NCI-H446 (cell line): ENCODE measurements around the gene POTEC.
"Not testable (repeated sequence)": the region's sequence is repeated elsewhere in the genome, so short reads cannot be mapped to it uniquely, and the experiment has no call there.

ENCODE experiments used
- DNase-seq, 2 experiments: peaks; one replicate each; lab custom pipeline; 2025; lab: John Stamatoyannopoulos, UW

Gene POTEC

DNA sequence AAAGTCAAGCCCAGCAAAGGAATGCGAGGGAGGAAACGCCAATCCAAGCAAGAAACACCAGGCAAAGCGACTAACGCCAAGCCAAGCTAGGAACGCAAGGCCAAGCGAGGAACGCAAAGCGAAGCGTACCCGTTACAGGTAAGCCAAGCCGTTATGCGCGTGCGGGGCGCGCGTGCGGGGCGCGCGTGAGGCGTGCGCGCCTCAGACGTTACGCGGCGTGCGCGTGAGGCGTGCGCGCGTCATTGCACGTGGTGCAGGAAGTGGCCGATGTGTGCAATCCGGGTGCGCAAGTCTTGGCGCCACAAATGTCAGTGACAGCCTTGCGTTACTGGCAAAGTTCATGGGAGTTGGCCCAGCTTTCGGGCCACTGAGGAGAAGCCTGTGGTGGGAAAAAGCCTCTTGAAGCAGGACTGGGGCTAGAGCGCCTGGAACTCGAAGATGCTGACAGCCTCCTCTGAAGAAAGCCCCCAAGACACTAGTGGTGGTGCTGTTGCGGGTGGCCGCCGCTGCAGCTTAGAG, at the start of gene POTEC:
TSS of gene POTEC (minus strand) at position 155 of the 519 bp plus-strand sequence. CDS start 454 bp downstream, outside the sequence.
- DNase-seq, result not testable (repeated sequence)

DNA sequence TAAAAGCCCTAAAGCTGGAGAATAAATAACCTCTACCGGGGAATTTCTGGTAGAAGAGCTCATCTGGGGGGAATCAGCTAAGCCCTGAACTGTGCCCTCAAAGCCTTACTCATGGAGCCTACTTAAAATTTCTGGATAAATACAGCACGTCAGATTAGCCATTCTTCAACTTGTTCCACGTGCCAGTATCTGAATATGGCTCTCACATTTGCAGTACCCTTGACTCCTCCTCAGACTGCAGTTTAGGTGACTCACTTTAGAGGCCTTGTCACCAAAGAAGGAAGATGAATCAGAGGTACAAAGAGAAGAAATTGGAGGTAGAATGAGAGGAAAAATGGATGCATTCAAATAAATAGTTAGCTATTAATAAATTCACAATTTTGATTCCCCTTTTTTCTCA, 34.6 kb upstream of the POTEC start:
- no peak for DNase-seq

DNA sequence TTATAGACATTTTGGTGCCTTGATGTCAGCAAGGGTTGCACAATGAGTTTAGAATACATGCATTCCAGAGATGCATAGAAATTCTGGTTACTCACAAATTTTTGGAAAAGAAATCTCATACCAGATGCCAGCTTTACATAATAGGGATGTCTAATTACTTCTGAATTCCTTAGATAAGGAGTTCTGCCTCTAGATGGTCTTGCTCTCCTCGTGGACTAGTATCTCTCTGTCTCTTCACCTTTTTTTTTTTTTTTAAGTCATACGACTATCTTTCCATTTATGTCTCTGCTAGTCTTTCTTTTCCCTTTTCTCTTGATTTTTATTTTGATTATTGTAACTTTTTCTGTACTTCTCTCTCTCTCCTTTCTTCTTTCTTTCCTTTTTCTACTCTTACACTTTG, 16.1 kb upstream of the POTEC start:
- DNase-seq, result not testable (repeated sequence)

DNA sequence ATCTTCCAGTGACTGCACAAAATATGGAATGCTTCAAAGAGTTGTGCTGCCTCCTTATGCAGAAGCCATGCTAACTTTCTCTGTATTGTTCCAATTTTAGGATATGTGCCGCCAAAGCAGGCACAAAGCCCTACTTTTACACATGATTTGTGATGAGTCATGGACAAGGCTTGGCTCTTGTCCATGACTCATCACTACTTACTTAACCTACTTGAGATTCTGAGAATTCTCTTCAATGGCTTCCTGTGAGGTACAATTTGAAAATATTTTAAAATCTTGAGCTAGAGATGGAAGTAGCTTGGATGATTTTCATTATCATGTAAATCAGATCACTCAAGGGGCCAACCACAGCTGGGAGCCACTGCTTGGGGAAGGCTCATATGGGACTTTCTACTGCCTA, 11.7 kb downstream of the POTEC start:
- DNase-seq, result not testable (repeated sequence)

DNA sequence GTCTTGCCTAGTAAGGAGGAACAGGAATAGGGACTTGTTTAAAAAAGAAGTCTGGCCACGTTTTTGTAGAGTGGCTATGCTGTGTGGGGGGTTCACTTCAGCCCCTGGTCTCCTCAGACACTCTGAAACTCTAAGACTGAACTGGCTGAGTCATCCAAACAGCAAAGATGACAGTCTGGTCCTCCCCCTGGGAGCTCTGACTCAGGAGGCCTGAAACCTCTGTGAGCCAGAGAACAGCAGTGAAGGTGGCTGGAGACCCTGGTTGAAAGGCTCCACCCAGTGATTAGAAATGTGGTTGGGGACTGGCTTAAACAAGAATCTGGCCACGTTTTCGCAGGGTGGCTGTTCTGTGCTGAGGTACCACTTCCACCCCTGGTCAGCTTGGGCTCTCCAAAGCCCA, 32.7 kb downstream of the POTEC start:
- not testable (repeated sequence) for DNase-seq

DNA sequence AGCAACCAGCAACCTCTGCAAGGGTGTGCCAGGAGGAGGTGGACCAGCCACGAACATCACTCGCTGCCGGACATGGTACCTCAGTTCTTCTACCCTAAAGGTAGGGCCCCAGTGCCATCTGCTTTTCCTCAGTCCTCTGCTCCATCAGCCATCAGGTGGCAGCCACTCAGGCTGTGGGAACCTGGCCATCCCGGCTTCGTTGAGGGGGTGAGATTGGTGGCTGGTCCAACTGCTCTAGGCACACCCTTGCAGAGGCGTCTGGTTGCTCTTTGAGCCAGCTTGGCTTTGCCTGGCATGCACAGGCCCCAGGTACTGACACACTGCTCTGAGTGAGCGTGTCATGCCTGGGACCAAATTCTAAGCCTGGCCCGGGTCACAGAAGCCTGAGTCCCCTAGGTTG, 39.7 kb downstream of the POTEC start:
- DNase-seq, result not testable (repeated sequence)

DNA sequence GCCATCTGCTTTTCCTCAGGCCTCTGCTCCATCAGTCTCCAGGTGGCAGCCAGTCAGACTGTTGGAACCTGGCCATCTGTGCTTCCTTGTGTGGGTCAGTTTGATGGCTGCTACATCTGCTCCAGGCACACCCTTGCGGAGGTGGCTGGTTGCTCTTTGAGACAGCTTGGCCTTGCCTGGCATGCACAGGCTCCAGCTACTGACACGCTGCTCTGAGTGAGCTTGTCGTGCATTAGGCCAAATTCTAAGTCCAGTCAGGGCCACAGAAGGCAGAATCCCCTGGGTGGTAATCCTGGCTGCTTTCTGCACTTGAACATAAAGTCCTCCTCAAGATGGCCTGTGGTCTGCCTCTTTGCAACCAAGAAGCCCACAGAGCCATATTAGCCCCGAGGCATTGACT, 41.5 kb downstream of the POTEC start:
- peak in 1 of 2 experiments; percentile 46 for DNase-seq

DNA sequence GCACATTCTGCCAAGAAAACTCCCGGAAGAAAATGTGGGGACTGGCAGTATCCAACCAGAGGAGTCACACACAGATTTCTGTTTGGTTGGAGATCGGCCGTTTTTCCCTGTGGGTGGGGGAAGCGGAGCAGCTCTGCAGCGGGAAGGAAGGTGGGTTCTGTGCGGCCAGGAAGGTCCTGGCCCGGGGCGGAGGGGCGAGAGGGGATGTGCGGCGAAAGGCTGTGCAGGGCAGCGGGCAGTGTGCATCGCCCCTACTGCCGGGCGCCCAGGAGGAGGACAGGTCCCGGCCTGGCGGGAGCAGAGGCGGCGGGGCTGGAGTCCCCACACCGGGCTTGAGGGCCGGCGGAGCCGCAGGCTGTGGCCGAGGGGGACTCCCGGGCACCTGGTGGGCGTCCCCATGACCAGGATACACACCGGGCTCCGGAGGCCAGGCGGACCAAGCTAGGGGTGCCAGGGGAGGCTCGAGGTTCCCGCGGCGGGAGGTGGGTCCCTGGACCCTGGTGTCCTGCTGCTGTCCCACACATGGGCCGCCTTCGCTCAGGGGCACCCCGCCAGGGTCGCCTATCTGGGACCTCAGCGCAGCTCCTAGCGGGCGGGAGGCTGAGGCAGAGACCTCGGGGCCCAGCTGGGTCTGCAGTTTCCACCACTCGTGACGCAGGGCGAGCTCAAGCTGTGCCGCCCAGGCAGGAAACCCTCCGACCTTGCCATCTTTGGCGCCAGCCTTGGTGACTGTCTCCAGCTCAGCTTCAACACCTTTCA, 54.0 kb downstream of the POTEC start:
- not testable (repeated sequence) for DNase-seq

DNA sequence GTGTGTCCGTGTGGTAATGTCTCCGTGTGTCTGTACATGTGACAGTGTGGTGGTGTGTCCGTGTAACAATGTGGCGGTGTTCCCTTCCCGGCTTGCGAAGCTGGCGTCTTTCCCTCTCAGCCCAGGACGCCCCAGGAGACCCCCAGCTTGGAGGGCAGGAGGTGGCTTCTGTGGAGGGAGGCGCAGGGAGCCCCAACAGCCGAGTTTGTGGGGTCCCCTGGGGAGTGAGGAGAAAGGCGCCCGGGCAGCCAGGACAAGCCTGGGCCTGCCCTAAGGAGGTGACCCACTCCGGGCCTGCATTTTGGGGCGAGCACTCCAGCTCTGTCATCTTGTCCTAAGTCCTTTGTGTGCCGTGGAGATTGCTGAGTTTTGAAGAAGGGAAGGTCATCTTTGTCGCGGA, 54.6 kb downstream of the POTEC start:
- not testable (repeated sequence) for DNase-seq

DNA sequence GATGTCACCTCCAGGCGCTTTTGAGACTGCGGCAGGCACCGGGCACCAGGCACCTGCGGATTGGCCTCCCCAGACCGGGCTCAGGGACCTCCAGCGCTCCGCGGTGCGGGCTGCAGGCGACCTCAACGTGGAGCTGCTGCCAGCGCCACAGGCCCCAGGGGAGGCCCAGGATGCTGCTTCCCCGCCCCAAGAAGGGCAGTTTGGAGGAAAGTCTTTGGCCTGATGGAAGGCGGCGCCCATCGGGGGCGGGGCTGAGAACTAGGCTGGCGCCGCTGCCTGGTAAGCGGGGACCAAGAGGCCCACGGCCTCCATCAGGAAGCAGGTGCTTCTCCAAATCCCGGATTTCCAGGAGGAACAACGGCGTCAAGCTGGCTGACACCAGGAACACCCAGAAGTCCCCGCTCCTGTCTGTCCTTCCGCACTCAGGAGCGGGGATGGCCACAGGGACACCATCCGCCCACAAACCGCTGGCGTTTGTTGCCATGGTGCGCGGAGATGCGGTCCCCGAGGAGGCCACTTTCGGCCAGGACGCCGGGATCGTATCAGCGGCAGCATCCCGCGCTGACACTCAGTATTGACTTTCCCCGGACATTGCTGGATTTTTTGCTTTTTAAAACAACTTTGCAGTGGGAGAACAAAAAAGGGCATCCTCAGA, 56.3 kb downstream of the POTEC start:
- not testable (repeated sequence) for DNase-seq

DNA sequence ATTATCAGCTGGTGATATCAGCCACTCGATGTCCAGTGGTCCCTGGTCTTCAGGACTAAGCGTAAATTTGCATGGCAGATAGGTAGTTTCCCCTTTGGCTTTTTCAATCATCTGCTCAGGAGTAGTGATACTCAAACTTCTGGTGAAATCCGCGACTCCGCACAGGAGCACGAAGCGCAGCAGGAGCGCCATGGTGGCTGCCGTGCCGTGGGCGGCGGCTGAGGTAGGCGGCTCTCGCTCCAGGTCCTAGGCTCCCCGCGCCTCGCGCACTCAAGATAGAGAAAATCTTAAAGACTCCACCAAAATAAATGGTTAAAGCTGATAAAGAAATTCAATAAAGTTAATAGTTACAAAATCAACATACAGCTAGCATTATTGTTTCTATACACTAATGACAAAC, 64.3 kb downstream of the POTEC start:
- DNase-seq, result not testable (repeated sequence)

DNA sequence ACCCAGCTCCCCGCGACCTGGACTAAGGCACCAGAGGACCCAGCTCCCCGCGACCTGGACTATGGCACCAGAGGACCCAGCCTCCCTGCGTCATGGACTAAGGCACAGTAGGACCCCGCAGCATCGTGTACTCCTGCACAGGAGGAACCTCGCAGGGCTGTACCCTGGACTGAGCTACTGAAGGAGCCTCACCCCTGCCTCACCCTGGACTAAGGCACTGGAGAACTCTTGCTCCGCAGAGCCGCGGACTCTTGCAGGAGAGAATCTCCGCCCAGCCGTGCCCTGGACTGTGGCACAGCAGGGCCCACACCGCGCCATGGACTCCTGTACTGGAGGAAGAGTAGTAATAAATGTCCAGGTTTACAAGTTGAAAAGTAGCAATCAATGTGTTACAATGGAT, 67.9 kb downstream of the POTEC start:
- not testable (repeated sequence) for DNase-seq

DNA sequence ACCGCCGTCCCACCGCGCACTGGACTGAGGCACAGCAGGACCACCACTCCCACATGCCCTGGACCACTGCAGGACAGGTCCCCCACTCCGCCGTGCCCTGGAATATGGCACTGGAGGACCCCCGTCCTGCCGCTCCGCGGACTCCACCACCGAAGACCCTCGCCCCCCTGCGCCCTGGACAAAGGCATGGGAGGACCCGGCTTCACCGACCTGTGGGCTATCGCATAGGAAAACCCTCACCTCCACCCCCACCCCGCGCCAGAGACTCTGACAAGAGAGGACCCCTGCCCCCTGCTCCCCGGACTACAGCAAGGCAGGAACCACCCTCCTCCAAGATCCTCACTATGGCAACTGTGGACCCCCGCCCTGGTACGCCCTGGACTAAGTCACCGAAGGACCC, 68.6 kb downstream of the POTEC start:
- DNase-seq, result not testable (repeated sequence)

DNA sequence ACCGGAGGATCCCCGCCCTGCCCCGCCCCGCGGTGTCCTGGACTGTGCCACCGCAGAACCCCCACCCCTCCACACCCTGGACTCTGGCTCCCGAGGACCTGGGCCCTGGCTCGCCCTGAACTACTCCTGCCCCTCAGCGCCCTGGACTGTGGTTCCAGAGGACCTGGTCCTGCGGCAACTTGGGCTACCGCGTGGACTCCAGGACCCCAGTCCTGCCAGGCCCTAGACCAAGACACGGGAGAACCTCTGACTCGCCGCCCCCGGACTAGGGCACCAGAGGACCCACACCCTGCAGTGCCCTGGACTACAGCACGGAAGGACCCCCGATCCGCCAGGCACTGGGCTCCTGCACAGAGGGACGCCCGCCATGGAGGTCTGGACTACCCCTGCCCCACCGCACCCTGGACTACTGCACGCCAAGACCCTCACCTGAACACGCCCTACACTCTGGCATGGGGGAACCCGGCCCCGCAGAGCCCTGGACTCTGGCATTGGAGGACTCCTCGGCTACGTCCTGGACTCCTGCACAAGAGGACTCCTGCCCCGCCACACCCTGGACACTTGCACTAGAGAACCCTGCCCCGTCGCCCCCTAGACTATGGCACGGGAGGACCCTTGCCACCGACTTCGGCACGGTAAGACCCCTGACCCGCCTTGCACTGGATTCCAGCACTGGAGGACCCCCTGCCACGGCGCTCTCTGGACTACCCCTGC, 69.2 kb downstream of the POTEC start:
- not testable (repeated sequence) for DNase-seq

DNA sequence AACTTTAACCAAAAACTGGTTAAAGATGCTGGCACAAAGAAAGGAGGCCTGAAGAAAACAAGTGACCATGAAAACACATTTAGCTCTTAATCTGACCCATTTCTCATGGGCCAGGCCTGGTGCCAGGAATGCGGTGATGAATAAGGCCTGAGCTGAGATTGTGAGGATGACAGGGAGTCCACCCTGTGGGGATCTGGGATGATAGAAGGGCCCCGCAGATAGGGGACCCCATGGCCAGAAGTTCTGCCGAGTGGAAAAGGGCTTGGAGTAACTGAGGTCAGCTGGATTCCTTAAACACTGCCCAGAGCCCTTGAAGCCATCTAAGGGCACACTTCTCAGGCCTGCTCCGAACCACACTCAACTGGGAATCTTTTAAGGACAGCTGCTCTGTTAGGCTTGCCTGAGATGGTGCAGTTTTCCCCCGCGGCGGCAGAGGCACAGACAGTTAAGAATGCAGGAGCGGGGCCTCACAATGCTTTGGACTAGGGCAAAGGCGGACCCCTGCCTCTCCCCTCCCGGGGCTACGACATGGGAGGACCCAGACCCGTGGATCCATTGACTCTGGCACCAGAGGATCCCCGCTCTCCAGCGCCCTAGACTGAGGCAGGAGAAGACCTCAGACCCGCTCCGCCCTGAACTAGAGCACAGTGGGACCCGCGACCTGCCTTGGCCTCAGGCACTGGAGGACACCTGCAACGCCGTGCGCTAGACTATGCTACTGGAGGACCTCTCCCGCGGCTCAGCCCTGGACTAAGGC, 70.0 kb downstream of the POTEC start:
- DNase-seq, result not testable (repeated sequence)

DNA sequence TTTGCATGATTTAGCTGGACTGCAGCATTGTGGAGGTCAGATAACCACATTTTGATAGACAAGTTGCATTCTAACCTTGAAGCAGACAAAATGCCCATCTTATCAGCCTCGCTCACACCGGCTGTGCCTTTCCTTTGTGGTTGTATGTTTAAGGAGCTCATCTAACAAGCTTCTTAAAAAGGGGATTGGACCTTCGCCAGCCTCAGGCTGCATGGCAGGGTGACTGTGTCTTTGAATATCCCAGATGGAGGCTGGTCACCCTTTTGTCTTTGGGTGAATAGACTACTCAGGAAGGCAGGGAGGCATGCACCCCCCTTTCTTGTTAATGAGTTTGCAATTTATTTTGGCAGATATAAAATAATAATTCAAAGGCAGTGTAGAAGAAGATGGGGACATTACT, 72.1 kb downstream of the POTEC start:
- not testable (repeated sequence) for DNase-seq

DNA sequence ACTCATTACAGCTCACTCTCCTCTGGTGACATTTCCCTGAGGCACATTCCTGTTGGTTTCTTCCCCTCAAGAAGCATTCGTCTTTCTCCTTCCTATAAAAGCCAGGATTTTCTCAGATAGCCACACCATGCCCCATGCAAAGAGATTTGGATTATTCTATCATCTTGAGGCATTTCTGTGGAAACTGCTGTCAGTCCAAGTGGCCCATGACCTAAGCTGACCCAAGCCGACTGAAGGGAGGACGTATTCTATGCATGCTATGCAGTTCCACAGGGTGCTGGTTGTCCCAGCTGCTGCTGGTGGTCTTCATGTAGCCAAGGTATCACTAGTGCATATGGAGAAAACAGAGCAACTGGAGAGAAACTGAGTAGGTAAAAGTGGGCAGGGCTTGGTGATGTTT, 73.0 kb downstream of the POTEC start:
- DNase-seq, result not testable (repeated sequence)

DNA sequence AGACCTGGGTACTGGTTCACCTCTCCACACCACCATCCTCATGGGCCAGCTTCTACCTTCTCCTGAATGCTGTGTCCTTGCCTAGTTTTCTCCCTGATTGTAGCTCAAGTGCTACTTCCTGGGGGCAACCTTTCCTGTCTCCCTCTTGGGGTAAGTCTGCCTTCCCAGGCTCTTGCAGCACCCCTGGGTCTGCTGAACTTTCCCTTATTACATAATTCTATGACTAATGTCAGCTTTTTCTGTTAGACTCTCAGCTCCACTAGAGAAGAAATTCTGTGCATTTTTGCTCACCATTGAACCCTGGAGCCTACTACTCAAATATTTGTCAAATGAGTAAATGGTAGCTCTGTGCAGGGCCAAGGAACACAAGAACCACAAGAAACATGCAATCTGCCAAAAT, 73.4 kb downstream of the POTEC start:
- DNase-seq, result not testable (repeated sequence)

DNA sequence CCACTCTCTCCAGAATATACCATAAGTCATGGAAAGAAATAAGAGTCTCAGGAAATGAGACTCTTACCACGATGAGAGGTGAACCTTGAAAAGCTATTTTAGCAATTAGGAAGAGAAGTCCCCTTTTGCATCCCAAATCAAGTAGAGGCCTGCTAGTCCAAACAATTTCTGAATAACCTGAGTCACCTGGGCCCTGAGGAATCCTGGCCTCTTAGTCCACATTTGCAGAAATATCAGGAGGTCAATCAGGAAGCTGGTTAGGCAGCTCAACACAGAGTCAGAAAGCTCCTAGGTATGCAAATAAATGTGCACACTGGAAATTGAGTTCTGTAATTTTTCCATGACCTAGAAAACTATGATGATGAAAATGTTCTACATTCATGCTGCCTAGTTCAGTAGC, 77.4 kb downstream of the POTEC start:
- not testable (repeated sequence) for DNase-seq
